Suprapubic skin (tissue), 4 donors: ENCODE data around the gene ANKRD60. TPM values are rescaled to one million over a fixed set of nuclear protein-coding genes. Genes with fewer than 3 reads are reported as not detected.
A peak's percentile ranks its signal among the peaks of the same experiment; 100 is the strongest.

Experiments used
- DNase-seq, 2 donors: peaks; one replicate each; pipeline ENCODE4 v3.0.0-alpha.2; 2019; ENCODE audit warnings: low spot score in 2 of 2
- H3K27ac ChIP-seq: fragments of 200-600 bp; sonication (generic); one replicate; pipeline ENCODE4 v1.5.1; 2019
- H3K27me3 ChIP-seq: fragments of 200-600 bp; sonication (generic); one replicate; pipeline ENCODE4 v1.5.1; 2019
- H3K36me3 ChIP-seq: fragments of 200-600 bp; sonication (generic); one replicate; pipeline ENCODE4 v1.5.1; 2019
- H3K4me1 ChIP-seq: fragments of 200-600 bp; sonication (generic); one replicate; pipeline ENCODE4 v1.5.1; 2019
- H3K4me3 ChIP-seq: fragments of 200-600 bp; sonication (generic); one replicate; pipeline ENCODE4 v1.5.1; 2019; ENCODE audit warnings: mild to moderate bottlenecking
- H3K9me3 ChIP-seq: fragments of 200-600 bp; sonication (generic); one replicate; pipeline ENCODE4 v1.5.1; 2019
- EP300 ChIP-seq: sonication (generic); formaldehyde crosslinking; IDR thresholded peaks from one replicate; pipeline ENCODE4 v1.6.1; 2017; ENCODE audit warnings: antibody characterized with exemption
- POLR2A ChIP-seq, 2 donors: fragments of 450-650 bp; IDR thresholded peaks; one replicate each; pipeline ENCODE4 v1.6.1; 2017; ENCODE audit warnings: antibody characterized with exemption in 2 of 2, mild to moderate bottlenecking in 2 of 2, moderate library complexity in 2 of 2
- POLR2AphosphoS5 ChIP-seq, 3 donors: sonication (generic); formaldehyde crosslinking; IDR thresholded peaks; one replicate each; pipeline ENCODE4 v1.6.1; 2017; ENCODE audit warnings: antibody characterized with exemption in 3 of 3
- WGBS: methylation state at CpG from one replicate; pipeline ENCODE4 v1.1.5; 2018; 5-methylcytosine and 5-hydroxymethylcytosine counted together
- total RNA-seq, 4 donors: library from RNA; depleted of rRNA; stranded (reverse); fragments of >200 nt; gene quantifications; one replicate each; pipeline ENCODE4 v1.1.0, GENCODE V29; 2016
- TF ChIP-seq, protein P1 (sequence below), 2 donors: fragments of 200-600 bp in 1 of 2; fragments of 450-650 bp in 1 of 2; sonication (generic) in 1 of 2; IDR thresholded peaks; one replicate each; pipeline ENCODE4 v1.5.1; 2016 to 2019; ENCODE audit warnings: antibody characterized with exemption in 2 of 2, mild to moderate bottlenecking in 1 of 2, moderate library complexity in 1 of 2

ANKRD60 gene
- total RNA-seq, 4 donors from 2014 or later: not detected

DNA sequence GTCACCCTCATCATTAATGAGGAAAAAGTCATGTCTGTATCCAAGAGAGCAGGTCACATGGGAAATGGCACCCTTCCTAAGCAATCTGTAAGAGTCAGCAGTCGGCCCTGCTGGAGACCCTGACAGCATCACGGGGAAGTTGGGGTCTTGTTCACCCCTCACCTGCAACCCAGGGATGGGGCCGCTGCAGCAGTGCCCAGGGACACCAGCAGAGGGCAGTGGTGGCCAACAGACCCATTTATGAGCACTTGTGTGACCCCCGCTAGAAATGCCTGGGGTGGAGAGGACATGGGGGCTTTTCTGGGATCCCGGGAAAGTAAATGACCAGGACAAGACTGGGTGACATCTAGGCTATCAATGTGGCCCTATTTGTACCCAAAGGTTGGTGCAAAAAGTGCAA lies 35.9 kb downstream of the ANKRD60 start:
- H3K4me1 ChIP-seq: no peaks in the 10 kb centered on the region
- no peak overlapping the region for H3K27ac ChIP-seq
- no peak overlapping the region for H3K4me3 ChIP-seq
- TF ChIP-seq, protein P1, sequence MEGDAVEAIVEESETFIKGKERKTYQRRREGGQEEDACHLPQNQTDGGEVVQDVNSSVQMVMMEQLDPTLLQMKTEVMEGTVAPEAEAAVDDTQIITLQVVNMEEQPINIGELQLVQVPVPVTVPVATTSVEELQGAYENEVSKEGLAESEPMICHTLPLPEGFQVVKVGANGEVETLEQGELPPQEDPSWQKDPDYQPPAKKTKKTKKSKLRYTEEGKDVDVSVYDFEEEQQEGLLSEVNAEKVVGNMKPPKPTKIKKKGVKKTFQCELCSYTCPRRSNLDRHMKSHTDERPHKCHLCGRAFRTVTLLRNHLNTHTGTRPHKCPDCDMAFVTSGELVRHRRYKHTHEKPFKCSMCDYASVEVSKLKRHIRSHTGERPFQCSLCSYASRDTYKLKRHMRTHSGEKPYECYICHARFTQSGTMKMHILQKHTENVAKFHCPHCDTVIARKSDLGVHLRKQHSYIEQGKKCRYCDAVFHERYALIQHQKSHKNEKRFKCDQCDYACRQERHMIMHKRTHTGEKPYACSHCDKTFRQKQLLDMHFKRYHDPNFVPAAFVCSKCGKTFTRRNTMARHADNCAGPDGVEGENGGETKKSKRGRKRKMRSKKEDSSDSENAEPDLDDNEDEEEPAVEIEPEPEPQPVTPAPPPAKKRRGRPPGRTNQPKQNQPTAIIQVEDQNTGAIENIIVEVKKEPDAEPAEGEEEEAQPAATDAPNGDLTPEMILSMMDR (IDR thresholded peaks at IDR 0.05): peak in 1 of 2 donors; percentile 39
- TF ChIP-seq EP300: no peak
- no peaks in the 10 kb centered on the region for H3K9me3 ChIP-seq
- no peak for DNase-seq
- no peaks in the 10 kb centered on the region for H3K27me3 ChIP-seq
- 62% methylated on average over 5 of the region's 5 CpGs for WGBS
- no peaks in the 10 kb centered on the region for H3K36me3 ChIP-seq

DNA sequence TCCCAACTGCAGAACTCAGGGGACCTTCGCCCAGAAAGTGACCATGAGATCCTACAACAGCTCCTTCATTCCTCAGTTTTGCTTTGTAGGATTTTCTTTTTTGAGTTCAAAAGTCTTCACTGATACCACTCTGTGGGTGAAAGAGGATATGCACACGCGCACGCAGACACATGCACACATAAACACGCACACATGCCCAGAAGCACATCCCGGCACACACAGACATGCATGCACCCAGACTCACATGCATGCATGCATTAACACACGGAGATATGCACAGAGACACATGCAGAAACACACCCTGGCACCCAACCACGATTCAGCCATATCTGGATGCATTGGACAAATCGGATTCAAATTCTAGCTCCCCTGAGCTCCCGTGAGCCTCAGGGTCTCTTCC lies 36.4 kb downstream of the ANKRD60 start:
- Histone ChIP-seq H3K27ac (no peak overlapping the region), H3K4me3 (no peak overlapping the region), H3K36me3 (no peaks in the 10 kb centered on the region), H3K27me3 (no peaks in the 10 kb centered on the region), H3K4me1 (no peaks in the 10 kb centered on the region), H3K9me3 (no peaks in the 10 kb centered on the region)
- WGBS: 77% methylated on average over 10 of the region's 10 CpGs
- no peak for TF ChIP-seq EP300
- TF ChIP-seq POLR2AphosphoS5 (IDR thresholded peaks at IDR 0.05): no peak
- TF ChIP-seq, protein P1 (IDR thresholded peaks at IDR 0.05): no peak
- no peak for TF ChIP-seq POLR2A (IDR thresholded peaks at IDR 0.05)
- DNase-seq: no peak

DNA sequence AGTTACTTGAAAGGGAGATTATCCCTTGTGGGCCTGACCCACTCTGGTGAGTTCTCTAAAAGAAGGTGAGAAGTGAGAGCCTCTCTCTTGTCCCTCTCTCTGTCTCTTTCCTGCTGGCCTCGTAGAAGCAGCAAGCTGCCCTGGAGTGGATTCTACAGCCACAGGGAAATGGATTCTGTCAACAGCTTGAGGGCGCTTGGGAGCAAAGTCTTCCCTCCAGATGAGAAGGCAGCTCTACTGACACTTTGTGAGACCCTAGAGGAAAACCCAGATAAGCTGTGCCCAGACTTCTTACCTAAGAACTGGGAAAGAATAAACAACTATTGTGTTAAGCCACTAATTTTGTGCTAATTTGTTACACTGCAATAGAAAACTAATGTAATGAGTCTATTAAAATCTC lies 39.9 kb downstream of the ANKRD60 start:
- Histone ChIP-seq H3K27ac (no peak overlapping the region), H3K27me3 (no peaks in the 10 kb centered on the region), H3K4me1 (no peaks in the 10 kb centered on the region), H3K36me3 (no peaks in the 10 kb centered on the region), H3K9me3 (no peaks in the 10 kb centered on the region), H3K4me3 (no peak overlapping the region)
- no peak for DNase-seq
- WGBS: 54% methylated on average over 2 of the region's 2 CpGs
- TF ChIP-seq, protein P1 (IDR thresholded peaks at IDR 0.05): no peak

DNA sequence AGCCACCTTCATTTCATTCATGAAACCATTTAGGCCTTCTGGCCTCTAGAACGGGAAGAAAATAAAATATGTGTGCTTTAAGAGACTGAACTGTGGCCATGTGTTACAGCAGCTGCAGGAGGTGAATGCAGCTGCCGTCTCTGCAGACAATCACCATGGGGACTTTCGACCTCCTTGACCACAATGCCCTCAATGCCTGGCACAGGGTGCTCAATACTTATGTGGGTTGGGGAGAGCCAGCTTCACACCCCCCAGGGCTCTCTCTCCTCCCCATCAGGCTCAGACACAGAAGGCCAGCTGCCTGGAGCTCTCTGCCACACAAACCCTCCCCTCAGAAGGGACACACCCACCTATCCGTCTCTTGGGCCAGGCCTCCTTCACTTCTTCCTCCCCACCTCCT lies 43.5 kb downstream of the ANKRD60 start:
- no peaks in the 10 kb centered on the region for H3K9me3 ChIP-seq
- no peak for DNase-seq
- WGBS: 86% methylated on average over 4 of the region's 4 CpGs
- no peaks in the 10 kb centered on the region for H3K4me1 ChIP-seq
- no peak overlapping the region for H3K27ac ChIP-seq
- TF ChIP-seq EP300: no peak
- TF ChIP-seq POLR2AphosphoS5 (IDR thresholded peaks at IDR 0.05): no peak
- no peak for TF ChIP-seq POLR2A (IDR thresholded peaks at IDR 0.05)
- TF ChIP-seq, protein P1 (IDR thresholded peaks at IDR 0.05): no peak
- no peaks in the 10 kb centered on the region for H3K36me3 ChIP-seq
- H3K27me3 ChIP-seq: no peaks in the 10 kb centered on the region
- no peak overlapping the region for H3K4me3 ChIP-seq

DNA sequence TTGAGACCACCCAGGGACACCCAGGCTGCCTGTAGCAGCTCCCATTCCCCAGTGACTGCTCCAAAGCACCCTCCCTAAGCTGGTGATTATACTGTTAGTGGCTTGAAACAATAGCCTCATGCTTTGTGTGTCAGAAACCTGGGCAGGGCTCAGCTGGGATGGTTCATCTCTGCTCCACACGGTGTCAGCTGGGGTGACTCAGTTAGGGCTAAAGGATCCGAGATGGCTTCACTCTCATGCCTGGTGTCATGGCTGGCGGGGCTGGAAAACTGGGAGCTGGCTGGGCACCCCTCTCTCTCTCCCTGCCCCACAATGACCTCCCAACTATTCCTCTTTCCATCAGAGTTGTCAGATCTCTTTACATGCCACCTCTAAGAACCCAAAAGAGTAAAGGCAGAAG lies 44.4 kb downstream of the ANKRD60 start:
- no peak for DNase-seq
- TF ChIP-seq POLR2A (IDR thresholded peaks at IDR 0.05) (no peak), EP300 (no peak), POLR2AphosphoS5 (IDR thresholded peaks at IDR 0.05) (no peak)
- TF ChIP-seq, protein P1 (IDR thresholded peaks at IDR 0.05): no peak
- H3K36me3 ChIP-seq: no peaks in the 10 kb centered on the region
- no peaks in the 10 kb centered on the region for H3K9me3 ChIP-seq
- no peak overlapping the region for H3K4me3 ChIP-seq
- H3K4me1 ChIP-seq: peaks cover 8% of the 10 kb centered on the region
- H3K27me3 ChIP-seq: peaks cover under 1% of the 10 kb centered on the region
- 100% methylated on average over 3 of the region's 3 CpGs for WGBS
- H3K27ac ChIP-seq: no peak overlapping the region
